Keratinocyte (primary cell): Measurements from ENCODE around the gene MAN1C1. TPM values are rescaled to one million over a fixed set of nuclear protein-coding genes. Genes with fewer than 3 reads are reported as not detected.

Experiments
- DNase-seq: peaks from one replicate; pipeline ENCODE4 v3.0.0-alpha.2; 2011; ENCODE audit warnings: low read depth, missing footprints, low spot score
- FAIRE-seq: peaks from 2 replicates; lab custom pipeline; 2011; peaks lifted over from hg19 to GRCh38; lab: Jason Lieb, UNC
- H2AFZ ChIP-seq: 2 replicates; pipeline ENCODE4 v1.6.0; 2012; ENCODE audit warnings: low read length, control low read depth, inconsistent platforms; ENCODE audit not compliant: control insufficient read depth
- H3K27ac ChIP-seq: 2 replicates; pipeline ENCODE4 v1.5.1; 2011; ENCODE audit warnings: low read length; ENCODE audit not compliant: control insufficient read depth, insufficient read depth
- H3K27me3 ChIP-seq: 3 replicates; pipeline ENCODE4 v1.6.0; 2011; ENCODE audit warnings: low read length; ENCODE audit not compliant: control insufficient read depth, insufficient read depth; ENCODE audit errors: extremely low read depth
- H3K36me3 ChIP-seq, 2 experiments: 2 replicates in 1 of 2; 3 replicates in 1 of 2; pipeline ENCODE4 v1.5.1; 2011; ENCODE audit warnings: low read length in 2 of 2, mild to moderate bottlenecking in 1 of 2; ENCODE audit not compliant: control insufficient read depth in 2 of 2, insufficient read depth in 2 of 2; ENCODE audit errors: extremely low read depth in 1 of 2
- H3K4me1 ChIP-seq: 3 replicates; pipeline ENCODE4 v1.5.1; 2011; ENCODE audit warnings: low read length; ENCODE audit not compliant: control insufficient read depth, insufficient read depth; ENCODE audit errors: extremely low read depth
- H3K4me2 ChIP-seq: 3 replicates; pipeline ENCODE4 v1.6.0; 2011; ENCODE audit warnings: low read depth, low read length; ENCODE audit not compliant: control insufficient read depth, insufficient read depth; ENCODE audit errors: extremely low read depth
- H3K4me3 ChIP-seq, 3 experiments: fragments of 200-600 bp in 1 of 3; sonication (generic) in 1 of 3; 2 replicates in 2 of 3; 3 replicates in 1 of 3; pipeline ENCODE4 v1.5.1; 2011 to 2016; ENCODE audit warnings: low read length in 3 of 3, mild to moderate bottlenecking in 3 of 3, control low read depth in 2 of 3, inconsistent platforms in 1 of 3, low read depth in 1 of 3, mixed read lengths in 1 of 3, mixed run types in 1 of 3, moderate library complexity in 1 of 3; ENCODE audit not compliant: control insufficient read depth in 2 of 3, insufficient read depth in 2 of 3; ENCODE audit errors: extremely low read depth in 1 of 3
- H3K79me2 ChIP-seq: 2 replicates; pipeline ENCODE4 v1.6.0; 2012; ENCODE audit warnings: low read length; ENCODE audit not compliant: control insufficient read depth, insufficient read depth
- H3K9ac ChIP-seq: 3 replicates; pipeline ENCODE4 v1.6.0; 2011; ENCODE audit warnings: low read length; ENCODE audit not compliant: control insufficient read depth, insufficient read depth; ENCODE audit errors: extremely low read depth
- H3K9me1 ChIP-seq: 3 replicates; pipeline ENCODE4 v1.6.0; 2011; ENCODE audit warnings: low read length; ENCODE audit not compliant: control insufficient read depth, insufficient read depth; ENCODE audit errors: extremely low read depth
- H3K9me3 ChIP-seq: 2 replicates; pipeline ENCODE4 v1.5.1; 2012; ENCODE audit warnings: low read depth, low read length; ENCODE audit not compliant: control insufficient read depth
- H4K20me1 ChIP-seq: 3 replicates; pipeline ENCODE4 v1.6.0; 2011; ENCODE audit warnings: low read length; ENCODE audit not compliant: control insufficient read depth, insufficient read depth; ENCODE audit errors: extremely low read depth
- EZH2 ChIP-seq: IDR thresholded peaks from one replicate; pipeline ENCODE4 v1.6.1; 2012; ENCODE audit warnings: inconsistent platforms, mild to moderate bottlenecking, low read length, moderate library complexity
- dilution Hi-C: fragments of 300-500 bp; cut with MboI; formaldehyde crosslinking; loops from one replicate; pipeline ENCODE4 v1.7.0; 2020; ENCODE audit warnings: low sequenced_read_pairs; ENCODE audit not compliant: extremely low pct_ligation_motif_present
- polyA plus RNA-seq, 5 experiments: library from polyadenylated mRNA; depleted of rRNA in 3 of 5; stranded (reverse) in 3 of 5; stranded (forward) in 1 of 5; unstranded in 1 of 5; fragments of >200 nt; gene quantifications; 1 replicate in 1 of 5; 2 replicates in 3 of 5; 3 replicates in 1 of 5; pipeline versions ENCODE4 v1.2.1 to v1.2.3, GENCODE V29; 2011 to 2012; ENCODE audit warnings: missing spikeins in 2 of 5, low read depth in 1 of 5, low replicate concordance in 1 of 5
- TF ChIP-seq, protein P1 (sequence below), 3 experiments: IDR thresholded peaks in 1 of 3; conservative IDR thresholded peaks in 1 of 3; optimal IDR thresholded peaks in 1 of 3; 2 replicates in 2 of 3; 3 replicates in 1 of 3; pipeline versions ENCODE3 to v1.5.1; 2011; ENCODE audit warnings: low read length in 3 of 3, mild to moderate bottlenecking in 3 of 3, moderate library complexity in 2 of 3, control low read depth in 1 of 3, inconsistent platforms in 1 of 3; ENCODE audit not compliant: insufficient read depth in 2 of 3; ENCODE audit errors: extremely low read depth in 1 of 3

MAN1C1 gene
- polyA plus RNA-seq, 1 donor (not counting 4 experiments of a cell fraction or from before 2014, with no cell fraction given) = 0.07 TPM

DNA sequence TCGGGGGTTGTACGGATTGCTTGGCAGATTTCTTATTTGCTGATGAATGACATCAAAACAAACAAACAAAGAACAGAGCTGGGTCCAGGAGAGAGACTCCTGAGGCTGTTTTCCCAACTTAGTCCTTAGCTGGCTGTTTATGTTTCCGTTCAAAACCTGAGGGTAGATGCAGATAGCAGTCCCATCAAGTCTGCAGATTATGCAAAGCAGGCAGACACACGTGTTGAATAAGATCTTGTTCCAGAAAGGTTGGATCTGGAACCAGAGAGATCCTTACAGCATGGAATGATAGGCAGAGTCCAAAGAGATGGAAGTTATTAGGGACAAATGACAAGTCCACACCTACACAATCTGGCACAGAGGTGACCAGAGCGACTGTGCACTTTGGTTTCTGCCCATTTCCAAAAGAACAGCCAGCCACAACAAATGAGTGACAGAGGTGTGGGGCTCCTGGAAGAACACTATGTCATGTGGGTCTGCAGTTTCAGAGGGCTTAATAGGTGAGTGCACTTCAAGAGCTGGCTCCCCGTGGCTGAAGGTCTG, 65.5 kb downstream of the MAN1C1 start:
- H3K36me3 ChIP-seq = no peaks in the 10 kb centered on the region
- no peak overlapping the region for H3K9ac ChIP-seq
- no peak overlapping the region for H2AFZ ChIP-seq
- no peak for TF ChIP-seq EZH2
- TF ChIP-seq, protein P1, sequence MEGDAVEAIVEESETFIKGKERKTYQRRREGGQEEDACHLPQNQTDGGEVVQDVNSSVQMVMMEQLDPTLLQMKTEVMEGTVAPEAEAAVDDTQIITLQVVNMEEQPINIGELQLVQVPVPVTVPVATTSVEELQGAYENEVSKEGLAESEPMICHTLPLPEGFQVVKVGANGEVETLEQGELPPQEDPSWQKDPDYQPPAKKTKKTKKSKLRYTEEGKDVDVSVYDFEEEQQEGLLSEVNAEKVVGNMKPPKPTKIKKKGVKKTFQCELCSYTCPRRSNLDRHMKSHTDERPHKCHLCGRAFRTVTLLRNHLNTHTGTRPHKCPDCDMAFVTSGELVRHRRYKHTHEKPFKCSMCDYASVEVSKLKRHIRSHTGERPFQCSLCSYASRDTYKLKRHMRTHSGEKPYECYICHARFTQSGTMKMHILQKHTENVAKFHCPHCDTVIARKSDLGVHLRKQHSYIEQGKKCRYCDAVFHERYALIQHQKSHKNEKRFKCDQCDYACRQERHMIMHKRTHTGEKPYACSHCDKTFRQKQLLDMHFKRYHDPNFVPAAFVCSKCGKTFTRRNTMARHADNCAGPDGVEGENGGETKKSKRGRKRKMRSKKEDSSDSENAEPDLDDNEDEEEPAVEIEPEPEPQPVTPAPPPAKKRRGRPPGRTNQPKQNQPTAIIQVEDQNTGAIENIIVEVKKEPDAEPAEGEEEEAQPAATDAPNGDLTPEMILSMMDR (optimal IDR thresholded peaks at IDR 0.05 in 1 of 3, IDR thresholded peaks at IDR 0.05 in 1 of 3, conservative IDR thresholded peaks at IDR 0.05 in 1 of 3; ENCODE audit: extremely low read depth in 1 of 3, insufficient read depth in 2 of 3, low read length in 3 of 3) = no peak
- no peaks in the 10 kb centered on the region for H3K9me3 ChIP-seq
- dilution Hi-C loops = no loop called here
- no peaks in the 10 kb centered on the region for H3K9me1 ChIP-seq
- no peaks in the 10 kb centered on the region for H4K20me1 ChIP-seq
- H3K4me1 ChIP-seq = no peaks in the 10 kb centered on the region
- peaks cover 8% of the 10 kb centered on the region for H3K27me3 ChIP-seq
- no peaks in the 10 kb centered on the region for H3K79me2 ChIP-seq
- DNase-seq (no peak), FAIRE-seq (no peak)
- no peak overlapping the region for H3K4me3 ChIP-seq
- no peak overlapping the region for H3K4me2 ChIP-seq
- H3K27ac ChIP-seq = no peak overlapping the region

DNA sequence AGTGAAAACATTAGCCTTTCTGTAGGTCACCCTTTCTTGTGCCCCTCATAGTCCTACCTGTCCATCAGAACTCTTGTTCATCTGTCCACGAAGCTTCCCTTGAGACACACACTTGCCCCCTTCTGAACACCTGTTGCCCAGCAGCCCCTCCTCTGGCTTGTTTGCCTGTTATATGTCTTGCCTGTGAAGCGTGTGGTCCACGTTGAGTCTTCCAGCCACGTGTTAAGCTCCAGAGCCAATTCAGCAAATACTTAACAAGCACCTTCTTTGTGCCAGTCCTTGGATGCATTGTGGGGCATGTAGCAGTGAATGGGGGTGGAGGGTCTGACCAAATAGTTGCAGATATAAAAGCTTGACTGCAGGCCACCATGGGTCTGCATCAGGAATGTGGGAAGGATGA, 66.6 kb downstream of the MAN1C1 start:
- no peak overlapping the region for H3K9ac ChIP-seq
- FAIRE-seq = no peak
- no peak overlapping the region for H2AFZ ChIP-seq
- no peaks in the 10 kb centered on the region for H4K20me1 ChIP-seq
- no peak for DNase-seq
- H3K9me1 ChIP-seq = no peaks in the 10 kb centered on the region
- TF ChIP-seq EZH2 = no peak
- TF ChIP-seq, protein P1 (optimal IDR thresholded peaks at IDR 0.05 in 1 of 3, IDR thresholded peaks at IDR 0.05 in 1 of 3, conservative IDR thresholded peaks at IDR 0.05 in 1 of 3; ENCODE audit: extremely low read depth in 1 of 3, insufficient read depth in 2 of 3, low read length in 3 of 3) = no peak
- no peaks in the 10 kb centered on the region for H3K9me3 ChIP-seq
- no peak overlapping the region for H3K4me2 ChIP-seq
- H3K36me3 ChIP-seq = no peaks in the 10 kb centered on the region
- dilution Hi-C loops = no loop called here
- H3K27me3 ChIP-seq = peaks cover 10% of the 10 kb centered on the region
- H3K4me1 ChIP-seq = no peaks in the 10 kb centered on the region
- H3K79me2 ChIP-seq = no peaks in the 10 kb centered on the region
- no peak overlapping the region for H3K27ac ChIP-seq
- no peak overlapping the region for H3K4me3 ChIP-seq
